A673 (cell line): Measurements from ENCODE around the gene ST6GALNAC3. TPM values are rescaled to one million over a fixed set of nuclear protein-coding genes. Genes with fewer than 3 reads are reported as not detected.

ENCODE experiments used
- BruUV-seq: library from RNA; stranded (reverse); fragments of 400-500 nt; replicated peaks from 2 replicates; lab custom pipeline; 2021; lab: Mats Ljungman, UMichigan
- CTCF ChIA-PET: fragments of 300-600 bp; sonication (Branson Sonifier 250); formaldehyde crosslinking; loops from one replicate; lab custom pipeline; 2022; ENCODE audit warnings: antibody characterized with exemption; lab: Charles Lee
- POLR2A ChIA-PET: fragments of 300-600 bp; sonication (Branson Sonifier 250); formaldehyde crosslinking; loops from one replicate; lab custom pipeline; 2022; ENCODE audit warnings: antibody characterized with exemption; ENCODE audit not compliant: low non-redundant PET; lab: Charles Lee
- DNase-seq: peaks from one replicate; pipeline ENCODE4 v3.0.0-alpha.2; 2015; ENCODE audit warnings: low spot score
- H3K27ac ChIP-seq: fragments of 200-600 bp; sonication (generic); 2 replicates; pipeline ENCODE4 v1.5.1; 2016; ENCODE audit warnings: mixed run types, low read depth, mild to moderate bottlenecking, mixed read lengths, antibody characterized with exemption, low read length; ENCODE audit not compliant: poor library complexity, severe bottlenecking
- H3K27me3 ChIP-seq: fragments of 200-600 bp; sonication (generic); replicated peaks from 2 replicates; pipeline ENCODE4 v1.6.1; 2017; ENCODE audit warnings: mixed run types, low read depth, mild to moderate bottlenecking, mixed read lengths, antibody characterized with exemption, low read length; ENCODE audit not compliant: insufficient read depth, poor library complexity
- H3K36me3 ChIP-seq: fragments of 200-600 bp; sonication (generic); 2 replicates; pipeline ENCODE4 v1.6.1; 2016; ENCODE audit warnings: mixed run types, mild to moderate bottlenecking, mixed read lengths, antibody characterized with exemption, low read length; ENCODE audit not compliant: insufficient read depth, poor library complexity, severe bottlenecking
- H3K4me1 ChIP-seq: fragments of 200-600 bp; sonication (generic); 2 replicates; pipeline ENCODE4 v1.6.1; 2017; ENCODE audit warnings: mixed run types, mild to moderate bottlenecking, mixed read lengths, antibody characterized with exemption, low read length; ENCODE audit not compliant: insufficient read depth, poor library complexity, severe bottlenecking
- H3K4me3 ChIP-seq: fragments of 200-600 bp; sonication (generic); 2 replicates; pipeline ENCODE4 v1.5.1; 2016; ENCODE audit warnings: low read depth, mixed run types, mild to moderate bottlenecking, mixed read lengths, low read length; ENCODE audit not compliant: poor library complexity, severe bottlenecking
- H3K9me3 ChIP-seq: fragments of 200-600 bp; sonication (generic); 2 replicates; pipeline ENCODE4 v1.6.1; 2016; ENCODE audit warnings: mixed run types, low read depth, mild to moderate bottlenecking, mixed read lengths, antibody characterized with exemption, low read length; ENCODE audit not compliant: poor library complexity, severe bottlenecking
- CTCF ChIP-seq: fragments of 300-800, 200-600 bp; sonication (generic); conservative IDR thresholded peaks from 2 replicates; pipeline ENCODE4 v1.5.1; 2017; ENCODE audit warnings: low read depth, mild to moderate bottlenecking, antibody characterized with exemption, low read length, moderate library complexity, mixed read lengths
- EZH2 ChIP-seq: fragments of 200-600 bp; sonication (generic); IDR thresholded peaks from 2 replicates; pipeline ENCODE4 v1.6.1; 2017; ENCODE audit warnings: borderline replicate concordance, low read depth, mild to moderate bottlenecking, mixed read lengths, antibody characterized with exemption, low read length; ENCODE audit not compliant: poor library complexity, severe bottlenecking
- intact Hi-C: fragments of 100-400 bp; cut with micrococcal nuclease; formaldehyde crosslinking; loops from one replicate; pipeline ENCODE4 v1.10.0; 2022; ENCODE audit not compliant: unreplicated experiment
- total RNA-seq: library from RNA; stranded (reverse); gene quantifications from 2 replicates; pipeline ENCODE4 v1.2.3, GENCODE V29; 2021

ST6GALNAC3 gene
- total RNA-seq, 1 experiment from 2014 or later: 1.2 TPM

- POLR2A ChIA-PET: no interaction called here
- Histone ChIP-seq H3K4me3 (no peak overlapping the region), H3K36me3 (no peaks in the 10 kb centered on the region), H3K27ac (no peak overlapping the region), H3K4me1 (no peaks in the 10 kb centered on the region), H3K9me3 (no peaks in the 10 kb centered on the region), H3K27me3 (no peaks in the 10 kb centered on the region)
- CTCF ChIA-PET: no interaction called here
- DNase-seq: no peak
- intact Hi-C loops: no loop called here
- no TSS peak for BruUV-seq
- no peak for TF ChIP-seq CTCF
Measured at GRCh38 chr1:76237211-76237610, 162.7 kb downstream of the ST6GALNAC3 start.

GRCh38 chr1:76238094-76238628 lies 163.6 kb downstream of the ST6GALNAC3 start:
- Histone ChIP-seq H3K27me3 (no peaks in the 10 kb centered on the region), H3K36me3 (no peaks in the 10 kb centered on the region), H3K4me3 (no peak overlapping the region), H3K4me1 (no peaks in the 10 kb centered on the region), H3K9me3 (no peaks in the 10 kb centered on the region), H3K27ac (no peak overlapping the region)
- ChIA-PET CTCF (no interaction called here), POLR2A (no interaction called here)
- no peak for DNase-seq
- TF ChIP-seq EZH2: no peak
- no peak for TF ChIP-seq CTCF
- intact Hi-C loops: no loop called here
- no TSS peak for BruUV-seq

- DNase-seq: no peak
- intact Hi-C loops: no loop called here
- Histone ChIP-seq H3K36me3 (no peaks in the 10 kb centered on the region), H3K4me1 (no peaks in the 10 kb centered on the region), H3K4me3 (no peak overlapping the region), H3K9me3 (no peaks in the 10 kb centered on the region), H3K27ac (no peak overlapping the region), H3K27me3 (no peaks in the 10 kb centered on the region)
- CTCF ChIA-PET: no interaction called here
- no peak for TF ChIP-seq CTCF
- TF ChIP-seq EZH2: no peak
- no TSS peak for BruUV-seq
- POLR2A ChIA-PET: no interaction called here
Measured at GRCh38 chr1:76239470-76239918, 164.9 kb downstream of the ST6GALNAC3 start.
